OCI-LY1 (cell line): ENCODE measurements around the gene NTPCR.

Source experiments
- EZH2 ChIP-seq: fragments of 200-600 bp; sonication (generic), shearing (Covaris generic); IDR thresholded peaks from 2 replicates; pipeline ENCODE4 v1.8.0; 2017; ENCODE audit warnings: borderline replicate concordance, mixed run types, mild to moderate bottlenecking, antibody characterized with exemption, low read length, moderate library complexity, mixed read lengths
- TF ChIP-seq, protein P1 (sequence below): fragments of 200-600 bp; sonication (generic), shearing (Covaris generic); IDR thresholded peaks from 2 replicates; pipeline ENCODE4 v1.5.1; 2017; ENCODE audit warnings: mild to moderate bottlenecking, antibody characterized with exemption, low read length, moderate library complexity, mixed read lengths

- TF ChIP-seq, protein P1, sequence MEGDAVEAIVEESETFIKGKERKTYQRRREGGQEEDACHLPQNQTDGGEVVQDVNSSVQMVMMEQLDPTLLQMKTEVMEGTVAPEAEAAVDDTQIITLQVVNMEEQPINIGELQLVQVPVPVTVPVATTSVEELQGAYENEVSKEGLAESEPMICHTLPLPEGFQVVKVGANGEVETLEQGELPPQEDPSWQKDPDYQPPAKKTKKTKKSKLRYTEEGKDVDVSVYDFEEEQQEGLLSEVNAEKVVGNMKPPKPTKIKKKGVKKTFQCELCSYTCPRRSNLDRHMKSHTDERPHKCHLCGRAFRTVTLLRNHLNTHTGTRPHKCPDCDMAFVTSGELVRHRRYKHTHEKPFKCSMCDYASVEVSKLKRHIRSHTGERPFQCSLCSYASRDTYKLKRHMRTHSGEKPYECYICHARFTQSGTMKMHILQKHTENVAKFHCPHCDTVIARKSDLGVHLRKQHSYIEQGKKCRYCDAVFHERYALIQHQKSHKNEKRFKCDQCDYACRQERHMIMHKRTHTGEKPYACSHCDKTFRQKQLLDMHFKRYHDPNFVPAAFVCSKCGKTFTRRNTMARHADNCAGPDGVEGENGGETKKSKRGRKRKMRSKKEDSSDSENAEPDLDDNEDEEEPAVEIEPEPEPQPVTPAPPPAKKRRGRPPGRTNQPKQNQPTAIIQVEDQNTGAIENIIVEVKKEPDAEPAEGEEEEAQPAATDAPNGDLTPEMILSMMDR, result no peak
- no peak for TF ChIP-seq EZH2
Measured at GRCh38 chr1:232987046-232987773, 36.8 kb downstream of the NTPCR start.
